ENCODE data around the gene TBX5. TPM values are rescaled to one million over a fixed set of nuclear protein-coding genes. Genes with fewer than 3 reads are reported as not detected.
"Not testable (repeated sequence)": the region's sequence is repeated elsewhere in the genome, so short reads cannot be mapped to it uniquely, and the experiment has no call there.

Gene TBX5
- total RNA-seq, 4 donors from 2014 or later: 0.27 to 2.3 (median 1.0) TPM

DNA sequence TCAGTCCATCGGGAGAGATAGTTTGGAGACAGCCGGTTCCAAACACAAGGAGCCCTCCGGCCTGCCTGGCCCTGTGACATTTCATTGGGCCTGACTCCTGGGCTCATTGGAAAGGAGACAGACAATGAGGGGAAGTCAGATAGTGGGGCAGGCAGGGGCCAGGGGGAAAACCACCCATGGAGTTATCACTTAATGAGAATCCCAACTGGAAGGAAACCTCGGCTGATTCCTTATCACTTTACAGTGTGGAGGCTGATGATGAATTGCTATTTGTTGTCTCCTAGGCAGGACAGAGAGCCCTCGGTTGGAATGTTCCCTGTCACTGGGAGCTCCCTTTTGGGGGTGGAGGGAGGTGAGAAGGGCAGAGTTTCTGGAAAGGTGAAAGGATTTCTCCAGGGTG lies 44.4 kb downstream of the TBX5 start:
- H3K9me3 ChIP-seq: no peaks in the 10 kb centered on the region
- no peaks in the 10 kb centered on the region for H3K4me1 ChIP-seq
- no peaks in the 10 kb centered on the region for H3K27me3 ChIP-seq
- H3K36me3 ChIP-seq: no peaks in the 10 kb centered on the region
- no peak overlapping the region for H3K4me3 ChIP-seq (replicated peaks in 1 of 3)
- H3K27ac ChIP-seq: no peak overlapping the region
- WGBS, 2 donors: 52 to 53% methylated on average over 5 of the region's 5 CpGs
- TF ChIP-seq, protein P1, sequence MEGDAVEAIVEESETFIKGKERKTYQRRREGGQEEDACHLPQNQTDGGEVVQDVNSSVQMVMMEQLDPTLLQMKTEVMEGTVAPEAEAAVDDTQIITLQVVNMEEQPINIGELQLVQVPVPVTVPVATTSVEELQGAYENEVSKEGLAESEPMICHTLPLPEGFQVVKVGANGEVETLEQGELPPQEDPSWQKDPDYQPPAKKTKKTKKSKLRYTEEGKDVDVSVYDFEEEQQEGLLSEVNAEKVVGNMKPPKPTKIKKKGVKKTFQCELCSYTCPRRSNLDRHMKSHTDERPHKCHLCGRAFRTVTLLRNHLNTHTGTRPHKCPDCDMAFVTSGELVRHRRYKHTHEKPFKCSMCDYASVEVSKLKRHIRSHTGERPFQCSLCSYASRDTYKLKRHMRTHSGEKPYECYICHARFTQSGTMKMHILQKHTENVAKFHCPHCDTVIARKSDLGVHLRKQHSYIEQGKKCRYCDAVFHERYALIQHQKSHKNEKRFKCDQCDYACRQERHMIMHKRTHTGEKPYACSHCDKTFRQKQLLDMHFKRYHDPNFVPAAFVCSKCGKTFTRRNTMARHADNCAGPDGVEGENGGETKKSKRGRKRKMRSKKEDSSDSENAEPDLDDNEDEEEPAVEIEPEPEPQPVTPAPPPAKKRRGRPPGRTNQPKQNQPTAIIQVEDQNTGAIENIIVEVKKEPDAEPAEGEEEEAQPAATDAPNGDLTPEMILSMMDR (IDR thresholded peaks at IDR 0.05): no peak
- no peak for DNase-seq
- intact Hi-C loops (cut with DNase I): no loop called here

DNA sequence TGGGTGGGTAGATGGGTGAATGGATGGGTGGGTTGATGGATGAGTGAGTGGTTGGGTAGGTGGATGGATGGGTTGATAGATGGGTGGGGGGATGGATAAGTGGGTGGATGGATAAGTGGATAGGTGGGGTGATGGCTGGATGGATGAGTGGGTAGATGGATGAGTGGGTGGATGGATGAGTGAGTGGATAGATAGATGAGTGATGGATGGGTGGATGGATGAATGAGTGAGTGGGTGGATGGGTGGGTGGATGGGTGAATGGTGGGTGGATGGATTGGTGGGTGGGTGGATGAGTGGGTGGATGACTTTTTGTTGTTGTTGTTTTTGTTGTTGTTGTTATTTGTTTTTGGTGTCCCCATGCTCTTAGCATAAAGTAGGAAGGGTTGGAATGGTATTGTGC lies 45.5 kb downstream of the TBX5 start:
- no peaks in the 10 kb centered on the region for H3K27me3 ChIP-seq
- no peak overlapping the region for H3K27ac ChIP-seq
- H3K36me3 ChIP-seq: no peaks in the 10 kb centered on the region
- no peaks in the 10 kb centered on the region for H3K9me3 ChIP-seq
- intact Hi-C loops (cut with DNase I): no loop called here
- no peak for DNase-seq
- H3K4me1 ChIP-seq: no peaks in the 10 kb centered on the region
- no peak overlapping the region for H3K4me3 ChIP-seq (replicated peaks in 1 of 3)
- TF ChIP-seq, protein P1 (IDR thresholded peaks at IDR 0.05): no peak
- no peak for TF ChIP-seq POLR2A (IDR thresholded peaks at IDR 0.05)

GRCh38 chr12:114355389-114356088 lies 50.4 kb downstream of the TBX5 start:
- Histone ChIP-seq H3K9me3 (no peaks in the 10 kb centered on the region), H3K27me3 (no peaks in the 10 kb centered on the region), H3K36me3 (no peaks in the 10 kb centered on the region), H3K4me3 (replicated peaks in 1 of 3) (no peak overlapping the region), H3K4me1 (no peaks in the 10 kb centered on the region), H3K27ac (no peak overlapping the region)
- WGBS, 2 donors: 62 to 63% methylated on average over 12 to 14 of the region's 16 CpGs
- no peak for DNase-seq
- intact Hi-C loops (cut with DNase I): no loop called here
- TF ChIP-seq POLR2A (IDR thresholded peaks at IDR 0.05): no peak
- TF ChIP-seq, protein P1 (IDR thresholded peaks at IDR 0.05): no peak

DNA sequence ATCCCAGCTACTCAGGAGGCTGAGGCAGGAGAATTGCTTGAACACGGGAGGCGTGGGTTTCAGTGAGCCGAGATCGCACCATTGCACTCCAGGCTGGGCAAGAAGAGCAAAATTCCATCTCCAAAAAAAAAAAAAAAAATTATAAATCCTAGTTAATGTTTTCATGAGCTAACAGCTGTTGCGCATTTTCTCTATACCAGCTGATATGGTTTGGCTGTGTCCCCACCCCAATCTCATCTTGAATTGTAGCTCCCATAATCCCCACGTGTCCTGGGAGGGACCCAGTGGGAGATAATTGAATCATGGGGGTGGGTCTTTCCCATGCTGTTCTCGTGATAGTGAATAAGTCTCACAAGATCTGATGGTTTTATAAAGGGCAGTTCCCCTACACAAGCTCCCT lies 56.7 kb downstream of the TBX5 start:
- H3K4me1 ChIP-seq; DNase-seq; H3K27me3 ChIP-seq; H3K4me3 ChIP-seq (replicated peaks in 1 of 3); intact Hi-C loops (cut with DNase I); H3K36me3 ChIP-seq; H3K9me3 ChIP-seq; H3K27ac ChIP-seq: not testable (repeated sequence)
- 83 to 89% methylated on average over 7 of the region's 7 CpGs for WGBS, 2 donors

DNA sequence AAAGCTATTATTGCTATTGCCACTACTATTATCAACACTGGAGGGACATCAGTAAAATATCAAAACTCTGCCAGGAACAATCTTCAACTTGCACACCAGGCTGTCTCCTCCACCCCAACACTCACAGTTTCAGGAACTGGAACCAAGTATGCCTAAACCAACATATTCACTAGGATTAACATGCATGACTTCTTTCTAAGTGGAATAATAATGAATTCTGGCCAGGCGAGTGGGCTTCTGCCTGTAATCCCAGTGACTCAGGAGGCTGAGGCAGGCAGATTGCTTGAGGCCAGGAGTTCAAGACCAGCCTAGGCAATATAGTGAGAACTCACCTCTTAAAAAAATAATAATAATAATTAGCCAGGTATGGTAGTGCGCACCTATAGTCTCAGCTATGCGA lies 58.1 kb downstream of the TBX5 start:
- TF ChIP-seq, protein P1 (IDR thresholded peaks at IDR 0.05): peak in 1 of 6 experiments; percentile 9
- no peak for TF ChIP-seq POLR2A (IDR thresholded peaks at IDR 0.05)
- Histone ChIP-seq H3K4me1 (peaks cover 0 to 8% of the 10 kb centered on the region in 2 donors), H3K36me3 (no peaks in the 10 kb centered on the region), H3K4me3 (replicated peaks in 1 of 3) (no peak overlapping the region), H3K9me3 (no peaks in the 10 kb centered on the region), H3K27me3 (no peaks in the 10 kb centered on the region), H3K27ac (no peak overlapping the region)
- DNase-seq: peak; percentile 65 to 68
- intact Hi-C loops (cut with DNase I): no loop called here
- 49 to 50% methylated on average over 3 of the region's 3 CpGs for WGBS, 2 donors

All from thyroid gland (tissue), 4 donors.